ENCODE measurements around the gene UNKL.

The UNKL gene

DNA sequence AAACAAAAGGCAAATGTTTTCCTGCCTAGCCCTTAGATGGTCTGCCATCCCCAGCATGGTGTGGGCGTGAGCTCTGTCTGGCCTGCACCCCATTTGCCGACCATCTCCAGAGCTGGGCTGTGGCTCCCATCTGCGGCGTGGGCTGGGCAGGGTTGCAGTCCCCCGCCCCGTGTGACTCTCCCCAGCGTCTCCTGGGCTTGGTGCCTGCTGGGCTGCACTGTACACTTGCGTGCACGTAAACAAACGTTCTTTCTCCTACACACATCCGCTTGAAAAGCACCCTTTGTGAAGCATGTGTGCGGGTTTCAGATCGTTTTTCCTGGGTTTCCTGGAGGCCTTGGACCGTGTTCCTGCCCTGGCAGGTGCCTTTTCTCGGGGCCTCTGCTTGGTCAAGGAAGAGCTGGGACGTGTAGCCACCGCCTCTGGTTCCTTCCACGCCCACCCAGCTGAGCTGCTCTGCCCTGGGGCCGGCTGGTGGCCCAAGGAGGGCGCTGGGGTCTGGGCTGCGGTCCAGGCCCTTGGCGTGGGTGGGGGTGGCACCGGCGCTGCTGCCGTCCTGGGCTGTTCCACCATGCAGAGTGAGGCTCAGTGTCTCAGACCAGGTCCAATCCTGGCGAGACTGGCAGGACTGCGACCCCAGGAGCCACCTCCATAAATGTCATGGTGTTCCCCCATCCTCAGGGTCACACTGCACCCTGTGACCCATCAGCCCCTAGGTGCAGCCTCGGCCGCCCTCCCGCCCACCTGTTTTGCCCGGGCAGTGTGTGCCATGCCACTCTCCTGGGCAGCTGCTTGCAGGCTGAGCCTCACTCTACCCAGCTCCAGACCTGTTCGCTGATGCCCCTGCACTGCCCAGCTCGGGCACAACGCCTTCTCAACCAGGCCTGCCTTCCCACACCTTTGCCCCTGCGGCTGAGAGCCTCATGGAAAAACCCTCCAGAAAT is 90.9 kb downstream of the UNKL start:
- Histone ChIP-seq H3K4me2 (ENCODE audit: low read depth, low read length, poor library complexity, severe bottlenecking) (no peak overlapping the region), H3K36me3 (ENCODE audit: low read length) (no peaks in the 10 kb centered on the region), H3K9me3 (ENCODE audit: insufficient read depth, low read length) (no peaks in the 10 kb centered on the region), H3K9me2 (replicated peaks; ENCODE audit: insufficient read depth, low read length) (no peaks in the 10 kb centered on the region), H3K9ac (ENCODE audit: low read length) (no peak overlapping the region), H3K27me3 (ENCODE audit: low read length) (no peaks in the 10 kb centered on the region), H3K79me2 (ENCODE audit: insufficient read depth, low read length) (no peaks in the 10 kb centered on the region), H3K27ac (ENCODE audit: low read depth, low read length) (no peak overlapping the region), H3F3A (ENCODE audit: insufficient read depth) (0 out of 2 replicates have a peak, but pooled peaks cover 4% of the 10 kb centered on the region), H4K20me1 (ENCODE audit: low read depth, low read length) (no peaks in the 10 kb centered on the region), H3K4me3 (ENCODE audit: insufficient read depth, low read length, poor library complexity, severe bottlenecking) (no peak overlapping the region), H2AFZ (ENCODE audit: low read depth, low read length, severe bottlenecking) (no peak overlapping the region)
- TF ChIP-seq CTCF (IDR thresholded peaks at IDR 0.05; ENCODE audit: insufficient read depth, low read length, poor library complexity, severe bottlenecking), result no peak
- no peak for TF ChIP-seq EZH2phosphoT487 (conservative IDR thresholded peaks at IDR 0.05; ENCODE audit: low read length)

- H3K9me2 ChIP-seq (replicated peaks; ENCODE audit: insufficient read depth, low read length), result no peaks in the 10 kb centered on the region
- no peak overlapping the region for H3K9ac ChIP-seq (ENCODE audit: low read length)
- no peak overlapping the region for H2AFZ ChIP-seq (ENCODE audit: low read depth, low read length, severe bottlenecking)
- 0 out of 2 replicates have a peak, but pooled peaks cover 4% of the 10 kb centered on the region for H3K36me3 ChIP-seq (ENCODE audit: low read length)
- TF ChIP-seq CTCF (IDR thresholded peaks at IDR 0.05; ENCODE audit: insufficient read depth, low read length, poor library complexity, severe bottlenecking) (no peak), EZH2phosphoT487 (conservative IDR thresholded peaks at IDR 0.05; ENCODE audit: low read length) (no peak)
- H3F3A ChIP-seq (ENCODE audit: insufficient read depth), result 0 out of 2 replicates have a peak, but pooled peaks cover 4% of the 10 kb centered on the region
- no peaks in the 10 kb centered on the region for H3K27me3 ChIP-seq (ENCODE audit: low read length)
- no peak overlapping the region for H3K4me3 ChIP-seq (ENCODE audit: insufficient read depth, low read length, poor library complexity, severe bottlenecking)
- no peak overlapping the region for H3K4me2 ChIP-seq (ENCODE audit: low read depth, low read length, poor library complexity, severe bottlenecking)
- H3K79me2 ChIP-seq (ENCODE audit: insufficient read depth, low read length), result peaks cover 4% of the 10 kb centered on the region; the same call in 1 of the 2 replicates
- H3K9me3 ChIP-seq (ENCODE audit: insufficient read depth, low read length), result no peaks in the 10 kb centered on the region
- no peak overlapping the region for H3K27ac ChIP-seq (ENCODE audit: low read depth, low read length)
- no peaks in the 10 kb centered on the region for H4K20me1 ChIP-seq (ENCODE audit: low read depth, low read length)
Measured at GRCh38 chr16:1322407-1322806, 92.1 kb downstream of the UNKL start.

- Histone ChIP-seq H4K20me1 (ENCODE audit: low read depth, low read length) (no peaks in the 10 kb centered on the region), H3K36me3 (ENCODE audit: low read length) (peaks cover 4% of the 10 kb centered on the region; the same call in 1 of the 2 replicates), H3K9me2 (replicated peaks; ENCODE audit: insufficient read depth, low read length) (no peaks in the 10 kb centered on the region), H3K9me3 (ENCODE audit: insufficient read depth, low read length) (no peaks in the 10 kb centered on the region), H3K4me2 (ENCODE audit: low read depth, low read length, poor library complexity, severe bottlenecking) (no peak overlapping the region), H3K27ac (ENCODE audit: low read depth, low read length) (no peak overlapping the region), H3F3A (ENCODE audit: insufficient read depth) (0 out of 2 replicates have a peak, but pooled peaks cover 4% of the 10 kb centered on the region), H3K9ac (ENCODE audit: low read length) (no peak overlapping the region), H3K79me2 (ENCODE audit: insufficient read depth, low read length) (peaks cover 13% of the 10 kb centered on the region), H3K4me3 (ENCODE audit: insufficient read depth, low read length, poor library complexity, severe bottlenecking) (no peak overlapping the region), H2AFZ (ENCODE audit: low read depth, low read length, severe bottlenecking) (no peak overlapping the region), H3K27me3 (ENCODE audit: low read length) (no peaks in the 10 kb centered on the region)
- TF ChIP-seq CTCF (IDR thresholded peaks at IDR 0.05; ENCODE audit: insufficient read depth, low read length, poor library complexity, severe bottlenecking) (no peak), EZH2phosphoT487 (conservative IDR thresholded peaks at IDR 0.05; ENCODE audit: low read length) (no peak)
Measured at GRCh38 chr16:1320658-1321240, 93.8 kb downstream of the UNKL start.
